ENCODE data around the gene INPP4A. TPM values are rescaled to one million over a fixed set of nuclear protein-coding genes. Genes with fewer than 3 reads are reported as not detected.

The INPP4A gene
- total and polyA plus RNA-seq, 10 of the 15 experiments (the other 5 are each of a cell fraction or from before 2014, with no cell fraction given), result 4.7 to 62.3 (median 36.9) TPM

DNA sequence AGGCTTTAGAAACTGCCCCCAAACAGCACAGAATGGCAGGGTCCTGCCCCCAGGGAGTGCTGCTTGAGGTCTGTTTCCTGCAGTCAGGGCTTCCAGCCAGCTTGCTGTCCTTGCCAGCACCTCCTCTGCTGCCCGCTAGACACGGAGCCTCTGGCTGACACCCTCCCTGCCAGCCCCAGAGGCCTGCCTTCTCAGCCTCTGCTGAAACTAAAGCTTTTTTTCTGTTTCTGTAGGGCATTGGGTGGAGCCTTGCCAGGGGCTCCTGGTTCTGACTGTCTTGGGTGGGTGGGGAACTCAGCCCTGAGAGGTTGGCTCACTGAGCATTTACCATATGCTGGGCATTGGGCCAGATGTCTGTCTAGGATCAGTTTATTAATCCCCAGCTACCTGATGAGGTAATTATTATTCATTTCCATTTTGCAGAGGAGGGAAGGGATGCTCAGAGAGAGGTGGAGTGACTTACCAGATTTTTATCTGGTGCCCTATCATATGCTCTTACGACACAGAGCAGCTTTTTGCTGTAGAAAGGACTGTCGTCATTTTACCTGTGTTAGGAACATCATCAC is 35.4 kb downstream of the INPP4A start (continued):
- TF ChIP-seq ATF2 (IDR thresholded peaks at IDR 0.05; ENCODE audit: low read length), result no peak
- TF ChIP-seq, protein P1, sequence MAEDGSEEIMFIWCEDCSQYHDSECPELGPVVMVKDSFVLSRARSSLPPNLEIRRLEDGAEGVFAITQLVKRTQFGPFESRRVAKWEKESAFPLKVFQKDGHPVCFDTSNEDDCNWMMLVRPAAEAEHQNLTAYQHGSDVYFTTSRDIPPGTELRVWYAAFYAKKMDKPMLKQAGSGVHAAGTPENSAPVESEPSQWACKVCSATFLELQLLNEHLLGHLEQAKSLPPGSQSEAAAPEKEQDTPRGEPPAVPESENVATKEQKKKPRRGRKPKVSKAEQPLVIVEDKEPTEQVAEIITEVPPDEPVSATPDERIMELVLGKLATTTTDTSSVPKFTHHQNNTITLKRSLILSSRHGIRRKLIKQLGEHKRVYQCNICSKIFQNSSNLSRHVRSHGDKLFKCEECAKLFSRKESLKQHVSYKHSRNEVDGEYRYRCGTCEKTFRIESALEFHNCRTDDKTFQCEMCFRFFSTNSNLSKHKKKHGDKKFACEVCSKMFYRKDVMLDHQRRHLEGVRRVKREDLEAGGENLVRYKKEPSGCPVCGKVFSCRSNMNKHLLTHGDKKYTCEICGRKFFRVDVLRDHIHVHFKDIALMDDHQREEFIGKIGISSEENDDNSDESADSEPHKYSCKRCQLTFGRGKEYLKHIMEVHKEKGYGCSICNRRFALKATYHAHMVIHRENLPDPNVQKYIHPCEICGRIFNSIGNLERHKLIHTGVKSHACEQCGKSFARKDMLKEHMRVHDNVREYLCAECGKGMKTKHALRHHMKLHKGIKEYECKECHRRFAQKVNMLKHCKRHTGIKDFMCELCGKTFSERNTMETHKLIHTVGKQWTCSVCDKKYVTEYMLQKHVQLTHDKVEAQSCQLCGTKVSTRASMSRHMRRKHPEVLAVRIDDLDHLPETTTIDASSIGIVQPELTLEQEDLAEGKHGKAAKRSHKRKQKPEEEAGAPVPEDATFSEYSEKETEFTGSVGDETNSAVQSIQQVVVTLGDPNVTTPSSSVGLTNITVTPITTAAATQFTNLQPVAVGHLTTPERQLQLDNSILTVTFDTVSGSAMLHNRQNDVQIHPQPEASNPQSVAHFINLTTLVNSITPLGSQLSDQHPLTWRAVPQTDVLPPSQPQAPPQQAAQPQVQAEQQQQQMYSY (CRISPR knock-in tag; IDR thresholded peaks at IDR 0.05), result no peak
- TF ChIP-seq GABPA (IDR thresholded peaks at IDR 0.05; ENCODE audit: low read depth), result no peak
- no peak for TF ChIP-seq NFYB (IDR thresholded peaks at IDR 0.05; ENCODE audit: insufficient read depth, low read depth, low read length)
- no peak for TF ChIP-seq MTA3 (IDR thresholded peaks at IDR 0.05; ENCODE audit: borderline replicate concordance, low read length)
- no peak for TF ChIP-seq TCF3 (IDR thresholded peaks at IDR 0.05; ENCODE audit: borderline replicate concordance, insufficient read depth, low read depth, low read length)
- TF ChIP-seq USF1 (IDR thresholded peaks at IDR 0.05; ENCODE audit: borderline replicate concordance, extremely low read length, insufficient read depth, low read depth, low read length), result no peak

Data from GM12878 (cell line).